K562 (cell line): Measurements from ENCODE around the gene HGD. TPM values are rescaled to one million over a fixed set of nuclear protein-coding genes. Genes with fewer than 3 reads are reported as not detected.
A peak's percentile ranks its signal among the peaks of the same experiment; 100 is the strongest.

ENCODE experiments used
- ATAC-seq: fragments of 200-7000 bp; cut with Tn5 transposase; 3 replicates; pipeline ENCODE4 v1.9.1; 2020; ENCODE audit warnings: moderate library complexity
- BruUV-seq: library from RNA; stranded (reverse); fragments of 400-500 nt; replicated peaks from 2 replicates; lab custom pipeline; 2021; lab: Mats Ljungman, UMichigan
- CTCF ChIA-PET: fragments of 300-600 bp; formaldehyde crosslinking; extraction: SDS; loops from one replicate; lab custom pipeline; 2021; ENCODE audit warnings: low intra/inter-chr PET ratio; lab: Yijun Ruan, JAX
- POLR2A ChIA-PET: fragments of 300-600, 350-650 bp; sonication (Branson Sonifier 250); formaldehyde crosslinking; extraction: SDS; loops from one replicate; lab custom pipeline; 2021; ENCODE audit warnings: antibody characterized with exemption, inconsistent platforms; lab: Yijun Ruan, JAX
- DNase-seq, 4 experiments: peaks; one replicate each; pipeline versions ENCODE4 v3.0.0 to v3.0.0-alpha.2; 2011 to 2018; ENCODE audit warnings: low spot score in 3 of 4, mixed read lengths in 3 of 4; ENCODE audit errors: extremely low read depth in 1 of 4
- FAIRE-seq: peaks from 2 replicates; lab custom pipeline; 2011; peaks lifted over from hg19 to GRCh38; lab: Jason Lieb, UNC
- H2AFZ ChIP-seq: 2 replicates; pipeline ENCODE4 v1.6.0; 2011; ENCODE audit warnings: low read depth, low read length, control low read depth, inconsistent platforms
- H3K27ac ChIP-seq: fragments of 200-600 bp; 3 replicates; pipeline ENCODE4 v1.8.0; 2011; ENCODE audit warnings: low read depth, mild to moderate bottlenecking, control low read depth, inconsistent platforms, low read length, moderate library complexity, mixed read lengths; ENCODE audit errors: extremely low read depth
- H3K27me3 ChIP-seq, 2 experiments: fragments of 300-600 bp in 1 of 2; 2 replicates in 1 of 2; 3 replicates in 1 of 2; pipeline versions ENCODE4 v1.6.0 to v1.8.0; 2011; ENCODE audit warnings: inconsistent platforms in 2 of 2, low read length in 2 of 2, mild to moderate bottlenecking in 1 of 2, mixed read lengths in 1 of 2, moderate library complexity in 1 of 2; ENCODE audit not compliant: control insufficient read depth in 2 of 2, insufficient read depth in 2 of 2
- H3K36me3 ChIP-seq: fragments of 300-600 bp; 3 replicates; pipeline ENCODE4 v1.8.0; 2011; ENCODE audit warnings: mild to moderate bottlenecking, low read length, inconsistent platforms; ENCODE audit not compliant: control insufficient read depth, insufficient read depth
- H3K4me1 ChIP-seq, 2 experiments: fragments of 200-600 bp in 1 of 2; replicated peaks in 1 of 2; 2 replicates in 1 of 2; 3 replicates in 1 of 2; pipeline versions ENCODE4 v1.5.1 to v1.8.0; 2011; ENCODE audit warnings: inconsistent platforms in 2 of 2, low read length in 2 of 2, mild to moderate bottlenecking in 1 of 2, mixed read lengths in 1 of 2, moderate library complexity in 1 of 2; ENCODE audit not compliant: control insufficient read depth in 2 of 2, insufficient read depth in 2 of 2
- H3K4me2 ChIP-seq: 2 replicates; pipeline ENCODE4 v1.6.1; 2011; ENCODE audit warnings: low read length, control low read depth, inconsistent platforms, mixed read lengths; ENCODE audit not compliant: insufficient read depth
- H3K4me3 ChIP-seq: fragments of 200-600 bp; sonication (generic), shearing (Covaris generic); 2 replicates; pipeline ENCODE4 v1.5.1; 2016; ENCODE audit warnings: control low read depth, inconsistent platforms
- H3K79me2 ChIP-seq: fragments of 200-600 bp; 3 replicates; pipeline ENCODE4 v1.8.0; 2011; ENCODE audit warnings: low read length, inconsistent platforms; ENCODE audit not compliant: control insufficient read depth, insufficient read depth
- H3K9ac ChIP-seq, 2 experiments: 2 replicates each; pipeline versions ENCODE4 v1.6.0 to v1.6.1; 2011; ENCODE audit warnings: low read depth in 2 of 2, low read length in 2 of 2, control low read depth in 1 of 2, inconsistent platforms in 1 of 2, mild to moderate bottlenecking in 1 of 2, mixed read lengths in 1 of 2; ENCODE audit not compliant: insufficient read depth in 1 of 2
- H3K9me1 ChIP-seq: one replicate; pipeline ENCODE4 v1.6.0; 2011; ENCODE audit warnings: inconsistent platforms, mild to moderate bottlenecking, low read length, moderate library complexity; ENCODE audit not compliant: control insufficient read depth, insufficient read depth
- H3K9me3 ChIP-seq: replicated peaks from 2 replicates; pipeline ENCODE4 v1.5.1; 2011; ENCODE audit warnings: low read depth, low read length, inconsistent platforms; ENCODE audit not compliant: control insufficient read depth, insufficient read depth
- H4K20me1 ChIP-seq: replicated peaks from 2 replicates; pipeline ENCODE4 v1.6.1; 2011; ENCODE audit warnings: low read length, inconsistent platforms, mixed read lengths; ENCODE audit not compliant: control insufficient read depth, insufficient read depth
- ATF2 ChIP-seq: sonication (generic); formaldehyde crosslinking; IDR thresholded peaks from 2 replicates; pipeline ENCODE4 v1.8.1; 2022; ENCODE audit warnings: missing genetic modification reagents
- HSF4 ChIP-seq: fragments of 250-450 bp; sonication (Bioruptor Pico); IDR thresholded peaks from 2 replicates; pipeline ENCODE4 v2.1.2; 2022; ENCODE audit warnings: mild to moderate bottlenecking, moderate library complexity, borderline replicate concordance
- NFE2L1 ChIP-seq: fragments of 450-650 bp; IDR thresholded peaks from 2 replicates; pipeline ENCODE4 v1.6.1; 2016; ENCODE audit warnings: missing genetic modification characterization, low read depth, mild to moderate bottlenecking, missing compliant biosample characterization, moderate library complexity, borderline replicate concordance
- NR2C1 ChIP-seq, 2 experiments: fragments of 450-650 bp; IDR thresholded peaks; 2 replicates each; pipeline ENCODE4 v1.6.1; 2017; ENCODE audit warnings: mild to moderate bottlenecking in 2 of 2, antibody characterized with exemption in 1 of 2, inconsistent platforms in 1 of 2, missing compliant biosample characterization in 1 of 2, missing genetic modification characterization in 1 of 2
- PURB ChIP-seq: sonication (generic); formaldehyde crosslinking; IDR thresholded peaks from 2 replicates; pipeline ENCODE4 v1.9.0; 2021; ENCODE audit warnings: low read depth, mild to moderate bottlenecking, missing genetic modification reagents
- WGBS: fragments of 100-300 bp; shearing (Covaris generic); methylation state at CpG from one replicate; pipeline ENCODE4 v1.1.6; 2016; ENCODE audit warnings: low coverage, mixed read lengths; ENCODE audit not compliant: insufficient coverage; ENCODE audit errors: missing lambda C conversion rate; 5-methylcytosine and 5-hydroxymethylcytosine counted together
- in situ Hi-C: fragments of 300-500 bp; cut with MboI; formaldehyde crosslinking; loops from 4 replicates; pipeline ENCODE4 v1.15.0; 2018; ENCODE audit warnings: inconsistent platforms, mixed read lengths
- intact Hi-C: fragments of 100-400 bp; cut with micrococcal nuclease; formaldehyde crosslinking; loops from 2 replicates; pipeline ENCODE4 v1.14.2; 2022
- polyA plus RNA-seq, 8 experiments: library from polyadenylated mRNA; depleted of rRNA in 4 of 8; stranded (reverse) in 5 of 8; unstranded in 3 of 8; fragments of >200 nt; fragmentation: Nextera tagmentation in 2 of 8; fragmentation: Illumina TruSeq in 1 of 8; extraction: Ambion mirVana in 2 of 8; extraction: Trizol in 1 of 8; gene quantifications; 2 replicates each; pipeline versions ENCODE4 v1.2.1 to v1.2.3, GENCODE V29; 2011 to 2014; ENCODE audit warnings: inconsistent platforms in 1 of 8, missing spikeins in 1 of 8
- total RNA-seq, 7 experiments: library from RNA; depleted of rRNA in 6 of 7; stranded (reverse); fragments of >200 nt in 6 of 7; fragmentation: Illumina TruSeq in 2 of 7; extraction: Trizol in 2 of 7; gene quantifications; 2 replicates each; pipeline versions ENCODE4 v1.2.1 to v1.2.3, GENCODE V29; 2011 to 2021; ENCODE audit warnings: low replicate concordance in 1 of 7

HGD gene
- total and polyA plus RNA-seq, 9 of the 15 experiments (the other 6 are each of a cell fraction or from before 2014, with no cell fraction given): 0.08 to 0.25 (median 0.17) TPM; not detected in 4

DNA sequence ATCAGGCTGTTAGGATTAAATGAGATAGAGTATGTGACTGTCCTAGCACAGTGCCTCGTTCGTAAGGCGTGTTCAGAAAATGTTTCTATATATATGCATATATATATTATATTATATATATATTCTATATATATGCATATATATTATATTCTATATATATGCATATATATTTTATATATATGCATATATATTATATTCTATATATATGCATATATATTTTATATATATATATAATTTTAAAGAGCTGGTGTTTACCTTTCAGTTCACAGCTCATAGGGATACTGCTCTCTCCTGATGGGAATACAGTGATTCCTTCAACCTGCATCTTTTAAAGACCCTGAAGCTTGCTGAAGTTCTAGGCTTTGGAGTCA lies 85.2 kb downstream of the HGD start:
- Histone ChIP-seq H3K27me3 (no peaks in the 10 kb centered on the region), H3K4me1 (peaks cover 0 to 14% of the 10 kb centered on the region in 2 experiments; a peak in 3 of 5 replicates)
- FAIRE-seq: no peak
- WGBS: 2% methylated on average over 3 of the region's 3 CpGs
- no peak for TF ChIP-seq PURB (CRISPR knock-in tag)
- TF ChIP-seq HSF4: no peak
- TF ChIP-seq NR2C1 (IDR thresholded peaks at IDR 0.05): no peak
- TF ChIP-seq NR2C1 (tag; IDR thresholded peaks at IDR 0.05): no peak
- TF ChIP-seq NFE2L1 (tag): no peak
- TF ChIP-seq ATF2: no peak
- TF ChIP-seq, all 486 proteins: peak for 0
- no peaks in the 10 kb centered on the region for H3K9me1 ChIP-seq
- in situ Hi-C loops: no loop called here
- CTCF ChIA-PET: no interaction called here
- intact Hi-C loops: no loop called here
- H3K4me2 ChIP-seq: peak overlapping the region; percentile 97
- H3K9ac ChIP-seq: peak overlapping the region; percentile 99 to 100
- H3K36me3 ChIP-seq: peaks cover 48% of the 10 kb centered on the region
- H4K20me1 ChIP-seq: no peaks in the 10 kb centered on the region
- POLR2A ChIA-PET: interaction anchor here (1.4 kb wide), 1 partner anchor 11 kb away, joined by 10 read pairs; no protein-coding TSS in a partner anchor
- DNase-seq (no peak), ATAC-seq (no peak)
- BruUV-seq: no TSS peak
- H3K27ac ChIP-seq: peak overlapping the region; percentile 98
- peak overlapping the region; percentile 88 for H3K4me3 ChIP-seq
- peaks cover 36% of the 10 kb centered on the region for H3K79me2 ChIP-seq
- no peaks in the 10 kb centered on the region for H3K9me3 ChIP-seq
- H2AFZ ChIP-seq: peak overlapping the region; percentile 92; the same call in 1 of the 2 replicates
